ENCODE measurements around the gene SNN. TPM values are rescaled to one million over a fixed set of nuclear protein-coding genes. Genes with fewer than 3 reads are reported as not detected.

SNN gene
- total RNA-seq, 1 donor from 2014 or later = 8.6 TPM

DNA sequence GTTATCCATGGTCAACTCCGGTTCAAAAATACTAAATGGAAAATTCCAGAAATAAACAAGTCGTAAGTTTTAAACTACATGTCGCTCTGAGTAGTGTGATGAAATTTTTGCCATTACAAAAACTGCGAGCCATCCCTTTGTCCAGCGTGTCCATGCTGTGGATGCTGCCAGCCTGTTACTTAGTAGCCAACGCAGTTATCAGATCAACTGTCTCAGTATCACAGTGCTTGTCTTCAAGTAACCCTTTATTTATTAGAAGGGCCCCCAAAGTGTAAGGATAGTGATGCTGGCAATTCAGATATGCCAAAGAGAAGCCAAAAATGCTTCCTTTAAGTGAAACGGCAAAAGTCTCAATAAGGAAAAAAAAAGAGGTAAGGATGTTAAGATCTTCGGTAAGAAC is 23.9 kb downstream of the SNN start:
- peaks cover 28% of the 10 kb centered on the region for H3K4me1 Mint-ChIP-seq (ENCODE audit: low read depth)
- H3K27me3 Mint-ChIP-seq (ENCODE audit: low read depth) = no peaks in the 10 kb centered on the region
- H3K27ac Mint-ChIP-seq = no peak overlapping the region
- no peak overlapping the region for H3K4me3 Mint-ChIP-seq (ENCODE audit: low read depth)
- intact Hi-C loops (cut with micrococcal nuclease) = no loop called here
- no peak for DNase-seq (ENCODE audit: low spot score)
- peaks cover 75% of the 10 kb centered on the region for H3K36me3 Mint-ChIP-seq (ENCODE audit: low read depth)
- no peaks in the 10 kb centered on the region for H3K9me3 Mint-ChIP-seq

DNA sequence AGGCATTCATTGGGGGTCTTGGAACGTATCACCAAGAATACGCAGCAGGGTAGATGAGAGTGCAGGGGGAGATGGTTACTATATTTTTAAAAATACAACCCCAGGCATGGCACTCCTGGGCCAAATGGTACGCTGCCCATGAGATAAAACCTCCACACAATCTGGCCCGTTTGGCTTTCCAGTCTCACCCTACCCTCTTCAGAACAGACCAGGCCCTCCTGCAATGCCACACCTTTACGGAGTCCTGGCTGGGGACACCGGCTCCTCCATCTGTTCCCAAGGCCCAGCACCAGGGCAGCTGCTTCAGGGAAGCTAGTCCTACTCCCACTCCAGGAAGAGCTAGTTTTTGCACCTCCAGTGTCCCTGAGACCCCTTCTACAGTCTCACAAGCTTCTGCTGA is 24.4 kb downstream of the SNN start:
- Mint-ChIP-seq H3K27ac (no peak overlapping the region), H3K4me1 (ENCODE audit: low read depth) (peaks cover 31% of the 10 kb centered on the region), H3K9me3 (no peaks in the 10 kb centered on the region), H3K27me3 (ENCODE audit: low read depth) (no peaks in the 10 kb centered on the region), H3K4me3 (ENCODE audit: low read depth) (no peak overlapping the region), H3K36me3 (ENCODE audit: low read depth) (peaks cover 75% of the 10 kb centered on the region)
- DNase-seq (ENCODE audit: low spot score) = no peak
- intact Hi-C loops (cut with micrococcal nuclease) = no loop called here

DNA sequence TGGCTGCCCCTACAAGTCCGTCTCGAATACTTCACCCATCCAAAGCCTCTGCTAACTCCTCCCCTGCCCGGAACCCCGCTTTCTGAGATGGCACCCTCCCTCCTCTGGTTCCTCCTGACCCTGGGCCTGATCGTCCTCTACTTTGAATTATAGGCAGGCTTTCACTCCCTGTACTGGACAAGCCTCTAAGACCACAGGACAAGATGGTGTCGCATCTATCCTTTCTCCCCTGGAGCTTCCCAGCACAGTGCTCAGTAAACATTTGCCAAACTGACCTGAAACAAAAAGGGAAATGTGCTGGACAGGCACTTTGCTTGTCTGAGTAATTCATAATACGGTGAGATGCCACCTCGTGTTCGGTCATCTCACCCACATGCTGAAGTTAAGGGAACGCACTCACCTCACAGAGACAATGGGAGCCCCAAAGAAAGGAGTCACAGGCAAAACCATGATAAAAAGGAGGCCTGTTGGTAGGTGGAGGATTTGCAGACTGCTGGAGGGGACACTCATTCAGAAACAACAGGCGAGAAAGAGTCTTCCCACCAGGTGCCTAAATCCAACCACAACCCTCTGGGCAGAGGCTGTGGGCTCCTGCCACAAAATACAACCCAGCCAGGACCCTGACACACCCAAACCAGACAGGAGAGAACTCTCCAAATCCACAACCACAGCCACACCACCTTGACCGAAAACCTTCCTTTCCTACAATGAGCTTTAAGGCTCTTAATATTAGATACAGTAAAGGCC is 28.2 kb downstream of the SNN start:
- H3K9me3 Mint-ChIP-seq = no peaks in the 10 kb centered on the region
- intact Hi-C loops (cut with micrococcal nuclease) = no loop called here
- peaks cover 39% of the 10 kb centered on the region for H3K4me1 Mint-ChIP-seq (ENCODE audit: low read depth)
- DNase-seq (ENCODE audit: low spot score) = no peak
- peaks cover 73% of the 10 kb centered on the region for H3K36me3 Mint-ChIP-seq (ENCODE audit: low read depth)
- H3K4me3 Mint-ChIP-seq (ENCODE audit: low read depth) = no peak overlapping the region
- H3K27me3 Mint-ChIP-seq (ENCODE audit: low read depth) = no peaks in the 10 kb centered on the region
- H3K27ac Mint-ChIP-seq = peak overlapping the region; percentile 61

DNA sequence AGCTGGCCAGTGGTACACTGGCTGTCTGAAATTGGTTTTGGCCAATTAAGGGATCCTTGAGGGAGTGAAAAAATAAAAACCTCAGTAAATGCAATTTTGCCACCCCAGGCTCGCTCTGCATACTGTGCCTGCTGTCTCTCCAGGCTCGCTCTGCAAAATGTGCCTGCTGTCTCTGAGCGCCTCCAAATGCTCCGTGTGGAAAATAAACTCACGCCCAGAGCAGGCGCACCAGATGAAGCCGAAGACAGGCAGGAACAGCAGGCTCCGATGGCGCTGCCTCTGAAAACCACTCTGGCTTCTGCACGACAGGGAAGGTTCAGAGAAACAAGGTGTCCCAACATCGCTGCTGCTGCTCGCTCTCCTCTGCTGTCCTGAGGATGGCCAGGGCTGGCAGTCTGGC is 29.1 kb downstream of the SNN start:
- DNase-seq (ENCODE audit: low spot score) = no peak
- Mint-ChIP-seq H3K36me3 (ENCODE audit: low read depth) (peaks cover 68% of the 10 kb centered on the region), H3K4me3 (ENCODE audit: low read depth) (no peak overlapping the region), H3K4me1 (ENCODE audit: low read depth) (peaks cover 42% of the 10 kb centered on the region), H3K9me3 (no peaks in the 10 kb centered on the region), H3K27me3 (ENCODE audit: low read depth) (no peaks in the 10 kb centered on the region), H3K27ac (no peak overlapping the region)
- intact Hi-C loops (cut with micrococcal nuclease) = no loop called here

DNA sequence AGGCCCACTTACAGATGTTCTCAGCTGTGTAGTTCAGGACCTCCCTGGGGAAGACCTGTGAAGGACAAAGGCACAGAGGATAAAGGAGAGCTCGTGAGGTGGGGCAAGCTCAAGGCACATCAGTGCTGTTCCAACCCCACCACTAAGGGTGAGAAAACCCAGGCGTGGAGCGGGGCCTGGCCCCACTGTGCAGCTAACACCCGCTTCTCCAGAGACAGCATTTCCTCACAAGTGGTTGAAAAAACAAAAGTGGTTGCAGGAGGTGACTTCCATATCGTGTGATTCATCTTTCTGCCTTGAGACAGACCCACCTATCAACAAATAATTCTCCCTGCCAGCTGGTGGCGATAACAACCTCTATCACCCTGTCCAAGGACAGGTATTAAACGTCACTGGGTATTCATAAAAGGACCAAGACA is 30.0 kb downstream of the SNN start:
- peaks cover 44% of the 10 kb centered on the region for H3K4me1 Mint-ChIP-seq (ENCODE audit: low read depth)
- peaks cover 67% of the 10 kb centered on the region for H3K36me3 Mint-ChIP-seq (ENCODE audit: low read depth)
- DNase-seq (ENCODE audit: low spot score) = no peak
- no peak overlapping the region for H3K4me3 Mint-ChIP-seq (ENCODE audit: low read depth)
- intact Hi-C loops (cut with micrococcal nuclease) = no loop called here
- no peaks in the 10 kb centered on the region for H3K9me3 Mint-ChIP-seq
- no peaks in the 10 kb centered on the region for H3K27me3 Mint-ChIP-seq (ENCODE audit: low read depth)
- peak overlapping the region; percentile 67 for H3K27ac Mint-ChIP-seq

DNA sequence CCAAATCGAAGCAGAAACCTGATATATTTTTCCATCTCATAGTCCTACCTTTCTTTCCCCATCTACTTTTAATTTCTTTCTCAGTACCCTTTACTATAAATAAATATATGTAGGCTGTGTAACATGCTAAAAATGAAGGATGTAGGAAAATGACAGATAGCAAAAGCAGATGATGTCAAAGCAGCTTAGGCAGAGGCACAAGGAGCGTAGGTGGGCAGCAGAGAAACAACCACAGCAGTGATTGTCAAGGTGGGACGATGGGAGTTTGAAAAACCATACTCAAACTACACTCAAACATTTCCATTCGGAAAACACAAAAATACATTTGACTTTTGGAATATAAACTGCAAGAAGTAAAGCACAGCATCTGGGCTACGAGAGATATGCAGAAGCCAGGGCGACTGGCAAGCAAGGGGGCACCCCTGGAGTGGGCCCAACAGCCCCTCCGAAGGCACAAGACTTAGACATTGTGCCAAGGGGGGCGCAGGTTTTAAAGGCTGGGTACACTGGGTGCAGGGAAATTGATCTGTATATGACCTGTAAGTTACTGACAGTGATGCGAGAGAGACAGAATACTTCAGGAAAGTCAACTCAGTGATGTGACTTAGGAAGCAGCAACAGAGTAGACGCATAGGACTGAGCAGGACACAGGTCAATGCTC is 31.1 kb downstream of the SNN start:
- H3K36me3 Mint-ChIP-seq (ENCODE audit: low read depth) = peaks cover 75% of the 10 kb centered on the region
- H3K27me3 Mint-ChIP-seq (ENCODE audit: low read depth) = no peaks in the 10 kb centered on the region
- intact Hi-C loops (cut with micrococcal nuclease) = no loop called here
- no peak overlapping the region for H3K4me3 Mint-ChIP-seq (ENCODE audit: low read depth)
- H3K27ac Mint-ChIP-seq = no peak overlapping the region
- H3K4me1 Mint-ChIP-seq (ENCODE audit: low read depth) = peaks cover 50% of the 10 kb centered on the region
- DNase-seq (ENCODE audit: low spot score) = no peak
- H3K9me3 Mint-ChIP-seq = no peaks in the 10 kb centered on the region

DNA sequence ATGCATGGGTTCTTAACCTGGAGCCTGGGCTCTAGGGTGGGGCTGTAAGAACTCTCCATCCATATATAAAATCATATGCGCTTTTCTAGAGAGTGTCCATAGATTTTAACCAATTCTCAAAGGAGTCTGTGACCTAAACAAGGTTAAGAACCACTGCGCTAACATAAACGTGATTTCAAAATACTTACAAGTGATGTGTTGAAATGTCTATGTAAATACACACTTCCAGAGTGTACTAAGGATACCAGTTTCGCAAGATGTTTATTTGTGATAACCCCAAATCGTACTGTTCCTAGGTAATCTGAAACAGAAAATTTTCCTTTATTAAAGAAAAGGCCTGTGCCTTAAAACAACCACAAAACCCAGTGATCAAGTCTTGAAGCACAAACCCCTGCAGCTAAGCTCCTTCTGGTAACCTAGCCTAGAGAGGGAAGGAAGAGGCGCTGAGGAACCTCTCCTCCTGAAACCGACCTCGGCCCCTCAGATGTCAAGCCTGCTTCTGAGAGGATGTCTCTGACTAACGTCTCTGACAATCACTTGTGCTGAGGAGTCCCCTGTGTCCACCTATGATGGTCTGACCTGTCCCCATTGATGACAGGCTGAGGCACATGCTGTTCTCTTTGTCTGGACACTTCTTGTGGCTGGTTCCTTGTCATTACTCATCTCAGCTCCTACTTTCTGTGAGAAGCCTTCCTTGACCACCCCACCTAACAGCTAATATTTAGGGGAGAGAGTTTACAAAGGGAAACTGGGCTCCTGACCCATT is 32.2 kb downstream of the SNN start:
- Mint-ChIP-seq H3K27ac (peak overlapping the region; percentile 33), H3K4me1 (ENCODE audit: low read depth) (peaks cover 53% of the 10 kb centered on the region)
- intact Hi-C loops (cut with micrococcal nuclease) = no loop called here

DNA sequence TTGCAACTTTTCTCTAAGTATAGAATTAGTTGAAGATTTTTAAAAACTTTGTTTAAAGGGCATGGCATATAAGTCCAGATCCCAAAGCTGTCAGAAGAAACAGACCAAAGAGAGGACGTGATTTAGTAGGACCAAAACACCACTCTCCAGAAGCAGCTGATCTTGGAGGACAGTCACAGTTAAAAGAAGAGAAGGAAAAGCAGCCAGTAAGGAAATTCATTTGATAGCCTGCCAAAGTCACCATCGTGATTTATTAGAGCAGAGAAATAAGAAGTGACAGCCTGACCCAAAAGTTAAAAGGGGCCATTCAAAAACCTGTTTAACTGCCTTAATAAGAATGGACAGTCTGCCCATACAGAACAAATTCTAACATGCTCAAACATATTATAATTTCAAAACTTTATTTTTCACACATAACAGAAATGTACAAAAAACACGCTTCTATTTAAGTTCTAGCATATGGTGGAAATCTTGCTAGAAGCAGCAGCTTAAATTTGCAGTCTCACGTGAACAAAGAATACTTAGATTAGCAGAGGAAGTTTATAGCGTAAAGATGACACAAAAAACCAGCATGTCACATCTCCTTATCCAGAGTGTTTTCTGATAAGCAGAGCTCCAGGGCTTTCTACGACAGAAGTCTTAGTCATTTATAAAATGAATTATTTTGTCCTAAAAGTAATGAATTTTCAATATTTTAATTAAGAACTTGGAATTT is 37.2 kb downstream of the SNN start:
- H3K9me3 Mint-ChIP-seq = no peaks in the 10 kb centered on the region
- H3K27me3 Mint-ChIP-seq (ENCODE audit: low read depth) = no peaks in the 10 kb centered on the region
- intact Hi-C loops (cut with micrococcal nuclease) = no loop called here
- H3K4me1 Mint-ChIP-seq (ENCODE audit: low read depth) = peaks cover 20% of the 10 kb centered on the region
- no peak for DNase-seq (ENCODE audit: low spot score)
- peaks cover 66% of the 10 kb centered on the region for H3K36me3 Mint-ChIP-seq (ENCODE audit: low read depth)
- H3K27ac Mint-ChIP-seq = no peak overlapping the region
- no peak overlapping the region for H3K4me3 Mint-ChIP-seq (ENCODE audit: low read depth)

More for the DNA sequence above, 32.2 kb downstream of the SNN start:
- Mint-ChIP-seq H3K36me3 (ENCODE audit: low read depth) (peaks cover 77% of the 10 kb centered on the region), H3K4me3 (ENCODE audit: low read depth) (no peak overlapping the region), H3K27me3 (ENCODE audit: low read depth) (no peaks in the 10 kb centered on the region), H3K9me3 (no peaks in the 10 kb centered on the region)
- DNase-seq (ENCODE audit: low spot score) = no peak

DNA sequence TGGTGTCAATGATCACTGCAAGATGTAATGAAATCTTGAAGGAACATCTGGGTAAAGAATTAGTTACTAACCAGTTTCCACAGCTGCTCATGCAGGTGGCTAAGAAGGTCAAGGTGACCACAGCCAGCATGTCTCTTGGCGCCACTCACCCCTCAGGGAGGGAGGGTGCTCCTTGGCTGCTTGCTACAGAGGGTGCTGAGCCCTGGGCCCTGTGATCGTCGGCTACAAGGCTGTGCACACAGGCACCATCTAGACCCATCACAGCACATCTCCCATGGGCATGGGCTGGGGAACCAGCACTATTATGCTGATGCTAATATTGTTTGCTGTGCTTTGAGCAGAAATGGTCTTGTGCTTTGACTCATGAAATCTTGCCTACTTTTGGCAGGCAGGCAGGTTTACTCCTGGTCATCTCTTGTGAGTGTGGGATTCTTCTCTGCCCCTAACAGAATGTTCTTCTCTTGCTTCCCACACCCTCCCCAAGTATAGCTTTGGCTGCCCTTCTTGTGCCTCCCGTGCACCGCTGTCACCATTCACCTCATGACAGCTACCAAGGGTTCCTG is 38.0 kb downstream of the SNN start:
- intact Hi-C loops (cut with micrococcal nuclease) = no loop called here

DNA sequence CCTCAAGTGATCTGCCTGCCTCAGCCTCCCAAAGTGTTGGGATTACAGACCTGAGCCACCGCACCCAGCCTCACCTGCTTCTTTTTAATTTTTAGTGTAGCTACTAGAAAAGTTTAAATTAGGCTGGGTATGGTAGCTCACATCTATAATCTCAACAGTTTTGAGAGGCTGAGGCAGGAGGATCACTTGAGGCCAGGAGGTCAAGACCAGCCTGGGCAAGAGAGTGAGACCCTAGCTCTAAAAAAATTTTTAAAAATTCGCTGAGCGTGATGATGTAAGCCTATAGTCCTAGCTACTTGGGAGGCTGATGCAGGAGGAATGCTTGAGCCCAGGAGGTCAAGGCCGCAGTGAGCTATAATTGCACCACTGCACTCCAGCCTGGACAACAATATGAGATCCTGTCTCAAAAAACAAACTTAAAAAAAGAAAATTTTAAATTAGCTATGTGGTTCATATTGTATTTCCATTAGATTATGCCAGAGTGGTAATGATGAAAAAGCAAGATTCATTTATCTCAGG is 39.5 kb downstream of the SNN start:
- DNase-seq (ENCODE audit: low spot score) = no peak
- Mint-ChIP-seq H3K27me3 (ENCODE audit: low read depth) (no peaks in the 10 kb centered on the region), H3K4me1 (ENCODE audit: low read depth) (peaks cover 16% of the 10 kb centered on the region), H3K36me3 (ENCODE audit: low read depth) (peaks cover 73% of the 10 kb centered on the region), H3K27ac (no peak overlapping the region), H3K9me3 (no peaks in the 10 kb centered on the region), H3K4me3 (ENCODE audit: low read depth) (no peak overlapping the region)
- intact Hi-C loops (cut with micrococcal nuclease) = no loop called here

More for the DNA sequence above, 38.0 kb downstream of the SNN start:
- peaks cover 65% of the 10 kb centered on the region for H3K36me3 Mint-ChIP-seq (ENCODE audit: low read depth)
- H3K4me1 Mint-ChIP-seq (ENCODE audit: low read depth) = peaks cover 16% of the 10 kb centered on the region
- no peak overlapping the region for H3K27ac Mint-ChIP-seq
- no peak overlapping the region for H3K4me3 Mint-ChIP-seq (ENCODE audit: low read depth)
- DNase-seq (ENCODE audit: low spot score) = no peak
- no peaks in the 10 kb centered on the region for H3K9me3 Mint-ChIP-seq
- no peaks in the 10 kb centered on the region for H3K27me3 Mint-ChIP-seq (ENCODE audit: low read depth)

DNA sequence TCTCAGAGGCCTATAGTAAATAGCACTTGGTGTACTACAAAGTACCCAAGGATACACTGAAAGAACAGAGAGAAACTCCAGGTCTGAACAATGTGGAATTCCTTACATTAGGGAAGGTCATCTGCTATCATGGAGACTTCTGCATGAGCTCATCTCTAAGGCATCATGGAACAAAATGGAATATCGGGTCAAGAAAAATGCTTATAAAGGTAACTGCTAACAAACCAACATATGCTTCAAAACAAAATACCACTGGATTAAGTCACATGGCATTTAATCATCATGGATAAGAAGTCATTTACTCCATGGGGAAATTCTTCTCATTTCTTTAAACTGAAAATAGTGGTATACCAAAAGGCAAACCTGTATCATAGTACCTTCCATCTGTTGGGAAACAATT is 40.2 kb downstream of the SNN start:
- H3K4me3 Mint-ChIP-seq (ENCODE audit: low read depth) = no peak overlapping the region
- H3K27ac Mint-ChIP-seq = no peak overlapping the region
- no peak for DNase-seq (ENCODE audit: low spot score)
- no peaks in the 10 kb centered on the region for H3K9me3 Mint-ChIP-seq
- H3K4me1 Mint-ChIP-seq (ENCODE audit: low read depth) = peaks cover 13% of the 10 kb centered on the region
- H3K27me3 Mint-ChIP-seq (ENCODE audit: low read depth) = no peaks in the 10 kb centered on the region
- intact Hi-C loops (cut with micrococcal nuclease) = no loop called here
- peaks cover 66% of the 10 kb centered on the region for H3K36me3 Mint-ChIP-seq (ENCODE audit: low read depth)

DNA sequence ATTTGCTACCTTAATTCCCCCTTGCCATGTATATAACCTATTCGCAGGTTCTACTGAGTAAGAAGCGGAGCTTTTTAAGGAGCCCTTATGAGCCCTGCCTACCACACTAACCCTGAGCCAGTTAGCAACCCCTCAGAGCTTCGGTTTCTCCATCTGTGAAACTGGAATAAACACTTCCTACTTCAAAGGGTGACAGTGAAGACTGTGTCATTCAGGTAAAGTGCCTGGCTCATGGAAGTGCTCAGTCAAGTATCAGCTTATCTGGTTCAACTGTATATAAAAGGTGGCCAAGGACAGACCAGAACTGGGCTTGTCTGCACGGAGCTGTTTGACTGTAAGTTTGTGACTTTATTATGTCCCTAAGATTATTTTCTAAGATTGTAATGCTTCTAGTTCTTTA is 43.4 kb downstream of the SNN start:
- intact Hi-C loops (cut with micrococcal nuclease) = loop anchor here (5.0 kb wide), 1 partner anchor 314 kb away; no protein-coding TSS in a partner anchor
- H3K4me3 Mint-ChIP-seq (ENCODE audit: low read depth) = no peak overlapping the region
- no peaks in the 10 kb centered on the region for H3K27me3 Mint-ChIP-seq (ENCODE audit: low read depth)
- DNase-seq (ENCODE audit: low spot score) = no peak
- no peaks in the 10 kb centered on the region for H3K9me3 Mint-ChIP-seq
- no peak overlapping the region for H3K27ac Mint-ChIP-seq
- peaks cover 7% of the 10 kb centered on the region for H3K4me1 Mint-ChIP-seq (ENCODE audit: low read depth)
- peaks cover 66% of the 10 kb centered on the region for H3K36me3 Mint-ChIP-seq (ENCODE audit: low read depth)

Measured in activated T-helper 2 cell treated with anti-CD3 and anti-CD28 coated beads, Interferon-gamma antibody, Interleukin-2, Interleukin-4, amounts not matched to agents 10 μg/mL and 5 μg/mL and 100 μg/mL, durations not matched to agents 14 hours and 24 hours and 36 hours (primary cell).